LNCAP (cell line): ENCODE measurements around the gene LTBP1.

Source experiments
- CTCF ChIP-seq: fragments of 450-650 bp; IDR thresholded peaks from 2 replicates; pipeline ENCODE4 v1.5.1; 2017; ENCODE audit warnings: mild to moderate bottlenecking

The LTBP1 gene

DNA sequence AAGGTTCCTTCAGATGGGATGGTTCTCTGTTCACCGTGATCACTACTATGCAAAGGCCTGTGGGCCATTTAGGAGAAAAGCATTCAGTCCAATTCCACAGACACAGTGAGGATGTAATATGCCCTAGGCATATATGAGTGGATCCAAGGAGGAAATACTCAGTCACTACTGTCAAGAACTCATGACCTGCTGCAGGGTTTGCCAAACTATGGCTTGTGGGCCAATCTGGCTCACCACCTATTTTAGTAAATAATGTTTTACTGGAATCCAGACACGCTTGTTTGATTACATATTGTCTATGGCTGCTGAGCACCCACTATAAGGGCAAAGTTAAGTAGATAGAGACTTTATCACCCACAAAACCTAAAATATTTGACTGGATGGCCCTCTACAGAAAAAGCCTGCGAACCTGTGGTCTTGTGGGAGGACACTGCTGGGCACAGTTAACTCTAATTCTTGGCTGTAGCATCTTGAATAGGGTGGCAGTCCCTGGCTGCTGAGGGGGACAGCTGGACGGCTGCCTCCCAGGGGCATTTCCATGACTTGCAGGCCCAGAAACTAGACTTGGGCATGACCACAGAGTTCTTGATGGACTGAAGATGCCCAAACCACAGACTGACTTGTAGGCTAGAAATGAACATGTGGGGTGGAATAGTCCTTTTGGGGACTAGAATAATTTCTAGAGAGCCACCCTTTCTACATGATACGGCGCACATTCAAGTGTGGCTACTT lies 20.6 kb upstream of the LTBP1 start:
- TF ChIP-seq CTCF = no peak

GRCh38 chr2:32926708-32927084 lies 20.1 kb upstream of the LTBP1 start:
- TF ChIP-seq CTCF = no peak

DNA sequence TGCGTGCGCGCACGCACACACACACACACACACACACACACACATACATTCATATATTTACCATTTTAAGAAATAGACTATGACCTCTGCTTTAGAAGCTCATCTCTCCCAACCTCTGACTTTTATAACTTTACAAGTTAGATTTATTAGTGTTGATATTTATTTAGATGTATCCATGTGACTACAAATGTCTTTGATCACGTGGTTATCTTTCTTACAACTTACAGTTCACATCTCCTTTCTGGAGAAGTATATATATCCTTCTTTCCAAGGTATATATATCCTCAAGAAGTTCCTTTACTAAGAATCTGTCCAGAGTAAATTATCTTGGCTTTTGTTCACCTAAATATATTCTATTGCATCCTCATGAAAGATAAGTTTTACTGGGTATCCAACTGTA lies 16.3 kb upstream of the LTBP1 start:
- no peak for TF ChIP-seq CTCF

- no peak for TF ChIP-seq CTCF
Measured at GRCh38 chr2:32931519-32931918, 15.2 kb upstream of the LTBP1 start.

GRCh38 chr2:32931945-32932709 lies 14.6 kb upstream of the LTBP1 start:
- TF ChIP-seq CTCF = no peak

GRCh38 chr2:32932825-32933755 lies 13.7 kb upstream of the LTBP1 start:
- TF ChIP-seq CTCF = no peak

GRCh38 chr2:32933756-32934095 lies 13.0 kb upstream of the LTBP1 start:
- no peak for TF ChIP-seq CTCF
